ENCODE measurements around the gene UBXN10. TPM values are rescaled to one million over a fixed set of nuclear protein-coding genes. Genes with fewer than 3 reads are reported as not detected.
A peak's percentile ranks its signal among the peaks of the same experiment; 100 is the strongest.

The UBXN10 gene
- total RNA-seq, 2 donors from 2014 or later, result 0.29 to 0.60 TPM

GRCh38 chr1:20150326-20150705 is 35.6 kb upstream of the UBXN10 start:
- intact Hi-C loops (cut with DNase I), result loop anchor here (5.0 kb wide), 2 partner anchors 173 to 228 kb away; partner anchors contain the start of genes PLA2G2A (in 1 of the 2) and PLA2G2E (in 1 of the 2)
- no peak for DNase-seq (ENCODE audit: low spot score)

DNA sequence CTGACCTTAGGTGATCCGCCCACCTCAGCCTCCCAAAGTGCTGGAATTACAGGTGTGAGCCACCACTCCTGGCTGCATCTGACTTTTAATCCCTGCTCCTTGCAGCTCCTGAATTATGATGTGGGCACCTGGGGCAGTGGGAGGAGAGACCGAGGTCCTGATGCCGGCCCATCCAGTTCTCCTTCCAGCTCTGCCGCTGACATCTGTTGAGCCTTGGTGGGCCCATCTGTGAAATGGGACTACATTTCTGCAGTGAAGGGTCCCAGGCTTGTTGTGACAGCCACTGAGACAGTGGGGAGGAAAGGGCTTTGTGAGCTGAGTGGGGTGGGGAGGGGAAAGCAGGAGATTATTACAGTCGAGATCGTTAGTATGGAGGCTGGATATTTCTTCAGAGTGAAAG is 34.9 kb upstream of the UBXN10 start:
- DNase-seq (ENCODE audit: low spot score), result peak; percentile 49
- intact Hi-C loops (cut with DNase I), result loop anchor here (5.0 kb wide), 2 partner anchors 174 to 229 kb away; partner anchors contain the start of genes PLA2G2A (in 1 of the 2) and PLA2G2E (in 1 of the 2)

DNA sequence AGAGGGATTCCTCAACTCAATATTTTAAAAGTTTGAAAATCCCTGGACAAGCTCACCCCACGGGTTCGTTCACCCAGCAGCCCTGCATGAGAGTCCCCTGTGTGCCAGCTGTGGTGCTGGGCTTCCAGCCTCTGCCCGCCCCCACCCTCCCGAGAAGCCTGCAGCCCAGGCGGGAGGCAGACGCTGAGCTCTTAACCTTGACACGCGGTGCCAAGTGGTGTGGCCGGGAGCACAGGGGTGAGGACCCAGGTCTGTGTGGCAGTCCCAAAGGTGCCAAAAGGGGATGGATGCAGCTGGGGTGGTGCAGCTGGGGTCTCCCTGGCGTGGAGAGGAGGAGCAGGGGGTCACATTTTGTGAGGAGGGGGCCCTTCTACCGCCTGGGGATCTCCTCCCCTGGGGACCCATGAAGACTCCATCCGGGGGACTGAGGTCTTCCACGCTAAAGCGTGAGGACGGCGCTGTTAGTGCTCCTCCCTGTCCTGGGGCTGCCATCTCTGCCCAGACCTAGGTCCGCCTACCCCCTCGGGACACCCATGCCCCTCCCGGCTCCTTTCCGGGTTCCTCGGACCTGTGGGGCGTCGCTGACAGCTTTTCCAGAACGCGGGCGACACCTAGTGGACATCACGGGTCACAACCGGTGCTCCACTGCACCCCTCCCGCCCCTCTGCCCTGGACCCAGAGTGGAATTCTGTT is 33.8 kb upstream of the UBXN10 start:
- intact Hi-C loops (cut with DNase I), result loop anchor here (2.0 to 5.0 kb wide), 3 partner anchors 175 to 233 kb away; partner anchors contain the start of genes PLA2G2A (in 1 of the 2) and PLA2G2E (in 1 of the 2)
- peak; percentile 96 for DNase-seq (ENCODE audit: low spot score)

- intact Hi-C loops (cut with DNase I), result loop anchor here (2.0 to 5.0 kb wide), 3 partner anchors 175 to 234 kb away; partner anchors contain the start of genes PLA2G2A (in 1 of the 2) and PLA2G2E (in 1 of the 2)
- no peak for DNase-seq (ENCODE audit: low spot score)
Measured at GRCh38 chr1:20152599-20152930, 33.3 kb upstream of the UBXN10 start.

DNA sequence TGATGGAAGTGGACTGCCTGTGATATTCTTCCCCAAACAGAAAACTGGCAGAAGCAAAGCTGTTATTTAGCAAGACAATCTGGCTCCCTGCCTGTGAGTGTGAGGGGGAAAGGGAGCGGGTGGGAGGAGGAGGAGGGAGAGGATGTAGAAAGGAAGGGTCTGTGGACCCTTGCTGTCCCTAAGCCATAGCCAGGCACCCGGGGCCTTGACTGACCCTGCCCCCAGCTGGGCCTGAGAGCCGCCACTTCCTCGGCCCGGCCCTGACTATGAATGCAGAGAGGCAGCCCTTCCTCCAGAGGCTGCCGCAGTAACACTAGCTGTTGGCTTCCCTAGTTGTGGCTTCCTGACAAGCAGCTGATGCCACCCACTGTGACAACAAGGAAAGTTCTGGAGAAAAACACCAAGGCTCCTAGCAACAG is 32.9 kb upstream of the UBXN10 start:
- intact Hi-C loops (cut with DNase I), result loop anchor here (2.0 to 5.0 kb wide), 3 partner anchors 176 to 234 kb away; partner anchors contain the start of genes PLA2G2A (in 1 of the 2) and PLA2G2E (in 1 of the 2)

DNA sequence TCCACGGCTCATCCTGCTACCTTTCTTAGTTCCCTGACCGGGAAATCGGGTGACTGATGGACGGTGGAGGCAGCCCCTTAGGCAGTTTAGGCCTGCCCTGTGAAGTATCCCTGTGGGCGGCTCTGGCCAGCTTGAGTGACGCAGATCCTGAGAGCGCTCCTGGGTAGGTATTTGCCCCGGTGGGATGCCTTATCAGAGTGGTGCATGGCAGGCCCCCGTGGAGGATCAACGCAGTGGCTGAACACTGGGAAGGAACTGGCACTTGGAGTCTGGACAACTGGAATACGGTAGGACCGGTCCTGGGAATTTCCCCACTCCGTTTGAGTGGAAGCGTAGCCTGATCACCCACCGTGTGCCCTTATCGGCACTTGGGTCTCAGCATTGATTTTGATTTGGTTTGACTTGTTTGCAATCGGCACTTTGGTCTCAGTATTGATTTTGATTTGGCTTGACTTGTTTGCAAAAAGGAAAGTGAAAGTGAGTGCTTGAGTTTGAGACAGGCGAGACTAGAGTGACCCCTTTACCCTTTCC is 31.5 kb upstream of the UBXN10 start:
- peak; percentile 76 for DNase-seq (ENCODE audit: low spot score)
- intact Hi-C loops (cut with DNase I), result loop anchor here (5.0 kb wide), 2 partner anchors 177 to 232 kb away; partner anchors contain the start of genes PLA2G2A (in 1 of the 2) and PLA2G2E (in 1 of the 2)

More for the DNA sequence above, 32.9 kb upstream of the UBXN10 start:
- peak; percentile 87 for DNase-seq (ENCODE audit: low spot score)

GRCh38 chr1:20158358-20159070 is 27.4 kb upstream of the UBXN10 start:
- DNase-seq (ENCODE audit: low spot score), result peak; percentile 46
- intact Hi-C loops (cut with DNase I), result no loop called here

DNA sequence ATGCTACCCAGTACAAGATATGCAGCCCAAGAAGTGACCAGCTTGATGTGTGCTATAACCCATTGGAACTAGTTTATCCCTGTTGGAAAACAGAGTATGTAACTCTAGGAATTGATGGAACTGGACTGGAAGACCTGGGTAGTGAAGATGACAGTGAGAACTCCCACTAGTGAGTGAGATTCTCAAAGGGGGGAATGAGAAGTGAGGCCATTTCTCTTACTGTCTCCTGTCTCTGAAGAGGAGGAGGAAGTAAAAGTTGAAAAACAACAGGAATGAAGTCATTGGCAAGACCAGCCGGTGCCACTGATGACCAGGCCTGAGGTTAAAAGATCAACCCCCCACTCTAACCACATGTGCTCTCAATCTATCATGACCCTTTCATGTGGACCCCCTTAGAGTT is 25.9 kb upstream of the UBXN10 start:
- intact Hi-C loops (cut with DNase I), result no loop called here
- DNase-seq (ENCODE audit: low spot score), result no peak

GRCh38 chr1:20164694-20165202 is 21.1 kb upstream of the UBXN10 start:
- DNase-seq (ENCODE audit: low spot score), result peak; percentile 87
- intact Hi-C loops (cut with DNase I), result no loop called here

DNA sequence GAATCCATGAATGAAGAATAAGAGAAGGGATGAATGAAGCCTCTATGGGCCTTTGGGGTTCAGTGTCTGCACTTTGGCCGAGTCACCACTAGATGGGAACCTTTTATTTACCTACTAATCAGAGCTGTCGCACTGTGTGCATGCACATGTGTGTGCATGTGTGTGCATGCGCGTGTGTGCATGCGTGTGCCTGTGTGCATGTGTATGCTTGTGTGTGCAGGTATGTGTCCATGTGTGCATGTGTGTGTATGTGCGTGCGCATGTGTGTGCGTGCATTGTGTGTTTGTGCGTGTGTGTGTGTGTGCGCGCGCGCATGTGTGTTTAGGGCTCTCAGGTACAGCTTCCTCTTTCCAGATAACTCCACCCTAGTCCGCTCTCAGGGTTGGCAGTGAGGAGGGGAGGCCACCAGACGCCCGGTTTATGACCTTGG is 20.4 kb upstream of the UBXN10 start:
- no peak for DNase-seq (ENCODE audit: low spot score)
- intact Hi-C loops (cut with DNase I), result no loop called here

DNA sequence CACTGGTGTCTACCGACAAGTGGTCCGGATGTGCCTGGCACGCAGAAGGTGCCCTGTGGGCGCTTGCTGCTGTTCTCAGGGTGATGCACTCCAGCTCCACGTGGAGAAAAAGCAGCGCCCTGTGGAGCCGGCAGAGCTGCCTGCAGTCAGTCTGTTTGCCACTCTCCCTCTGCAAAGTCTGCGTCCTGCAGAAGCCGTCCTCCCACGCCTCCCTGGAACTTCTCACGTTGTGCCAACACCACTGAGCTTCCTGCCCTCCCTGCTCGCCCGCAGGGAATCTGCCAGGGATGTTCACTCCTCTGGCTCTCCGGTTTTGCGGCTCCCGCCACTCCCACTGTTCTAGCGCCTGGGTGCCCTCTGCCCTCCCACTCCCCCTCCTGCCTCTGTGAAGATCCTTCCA is 19.8 kb upstream of the UBXN10 start:
- no peak for DNase-seq (ENCODE audit: low spot score)
- intact Hi-C loops (cut with DNase I), result no loop called here

DNA sequence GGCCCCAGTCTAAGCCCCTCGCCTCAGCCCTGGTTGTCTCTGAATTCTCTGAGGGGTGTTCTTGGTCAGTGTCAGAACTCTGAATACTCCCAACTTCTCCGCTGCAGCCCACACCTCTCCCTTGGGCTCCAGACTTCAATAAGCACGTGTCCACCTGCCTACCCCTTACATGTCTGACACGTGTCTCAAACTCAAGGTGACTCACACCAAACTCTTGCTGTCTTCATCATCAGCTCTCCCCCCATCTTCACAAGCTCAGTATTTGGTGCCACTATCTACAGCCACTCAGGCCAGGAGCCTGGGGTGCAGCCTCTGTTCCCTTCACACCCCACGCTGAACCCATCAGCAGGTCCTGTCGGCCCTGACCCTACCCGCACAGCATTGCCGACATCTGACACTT is 18.8 kb upstream of the UBXN10 start:
- no peak for DNase-seq (ENCODE audit: low spot score)
- intact Hi-C loops (cut with DNase I), result no loop called here

- intact Hi-C loops (cut with DNase I), result no loop called here
- peak; percentile 17 for DNase-seq (ENCODE audit: low spot score)
Measured at GRCh38 chr1:20168564-20169491, 17.1 kb upstream of the UBXN10 start.

GRCh38 chr1:20169932-20170331 is 16.0 kb upstream of the UBXN10 start:
- intact Hi-C loops (cut with DNase I), result no loop called here

DNA sequence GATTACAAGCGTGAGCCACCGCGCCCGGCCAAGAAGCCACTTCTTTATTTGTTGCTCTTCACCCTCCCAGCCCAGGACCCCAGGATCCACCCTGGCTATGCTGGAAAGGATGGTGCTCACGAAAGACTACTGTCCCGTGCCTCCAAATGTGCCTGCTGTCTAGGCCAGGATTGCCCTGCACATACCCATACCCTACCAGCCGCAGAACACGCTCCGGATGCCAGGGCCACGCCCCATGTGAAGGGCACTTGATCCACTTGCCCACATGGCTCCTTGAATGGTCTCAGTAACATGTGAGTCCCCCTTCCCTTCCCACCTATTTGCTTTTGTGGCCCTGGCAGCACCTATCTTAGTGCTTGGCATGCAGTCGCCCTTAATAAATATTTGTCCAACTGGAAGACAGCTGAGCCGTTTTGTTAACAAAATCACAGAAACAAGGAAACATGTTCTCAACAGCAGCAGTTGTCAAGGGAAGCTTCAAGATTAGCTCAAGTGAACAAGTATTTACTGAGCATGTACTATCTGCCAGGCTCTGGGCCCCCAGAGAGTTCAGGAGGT is 13.8 kb upstream of the UBXN10 start:
- intact Hi-C loops (cut with DNase I), result no loop called here
- DNase-seq (ENCODE audit: low spot score), result peak; percentile 58

More at GRCh38 chr1:20169932-20170331, 16.0 kb upstream of the UBXN10 start:
- DNase-seq (ENCODE audit: low spot score), result peak; percentile 30

DNA sequence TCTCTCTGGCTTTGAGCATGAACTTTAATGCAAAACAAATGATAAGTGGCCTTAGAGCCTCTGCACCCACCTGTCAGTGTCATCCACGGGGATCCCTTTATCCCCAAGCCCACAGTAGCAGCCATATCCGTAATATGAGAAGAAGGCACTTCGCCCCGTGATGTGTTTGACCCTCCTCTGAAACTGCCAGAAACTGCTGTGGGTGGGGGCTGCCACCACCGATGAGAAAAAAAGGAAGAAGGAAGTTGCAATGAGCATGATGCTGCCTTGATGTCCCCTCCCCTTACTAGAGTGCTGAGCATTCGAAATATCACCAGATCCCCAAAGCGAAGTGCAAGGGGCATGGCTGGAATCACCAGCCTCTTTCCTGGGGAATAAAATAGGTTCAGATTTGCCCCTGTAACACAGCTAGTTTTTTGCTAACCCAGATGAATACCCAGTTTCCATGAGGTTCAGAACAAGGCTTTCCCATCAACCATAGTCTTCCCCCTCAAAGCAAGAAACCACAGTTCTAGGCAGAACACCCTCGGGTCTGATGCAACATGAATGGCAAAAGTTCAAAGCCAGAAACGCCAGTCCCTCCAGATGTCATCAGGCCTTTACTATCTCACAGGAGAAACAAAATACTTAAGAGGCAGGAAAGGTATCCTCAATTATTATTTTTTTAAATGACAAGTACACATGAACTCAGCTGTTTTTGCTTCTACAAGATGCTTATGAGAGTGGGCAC is 10.8 kb upstream of the UBXN10 start:
- DNase-seq (ENCODE audit: low spot score), result peak; percentile 62
- intact Hi-C loops (cut with DNase I), result no loop called here

DNA sequence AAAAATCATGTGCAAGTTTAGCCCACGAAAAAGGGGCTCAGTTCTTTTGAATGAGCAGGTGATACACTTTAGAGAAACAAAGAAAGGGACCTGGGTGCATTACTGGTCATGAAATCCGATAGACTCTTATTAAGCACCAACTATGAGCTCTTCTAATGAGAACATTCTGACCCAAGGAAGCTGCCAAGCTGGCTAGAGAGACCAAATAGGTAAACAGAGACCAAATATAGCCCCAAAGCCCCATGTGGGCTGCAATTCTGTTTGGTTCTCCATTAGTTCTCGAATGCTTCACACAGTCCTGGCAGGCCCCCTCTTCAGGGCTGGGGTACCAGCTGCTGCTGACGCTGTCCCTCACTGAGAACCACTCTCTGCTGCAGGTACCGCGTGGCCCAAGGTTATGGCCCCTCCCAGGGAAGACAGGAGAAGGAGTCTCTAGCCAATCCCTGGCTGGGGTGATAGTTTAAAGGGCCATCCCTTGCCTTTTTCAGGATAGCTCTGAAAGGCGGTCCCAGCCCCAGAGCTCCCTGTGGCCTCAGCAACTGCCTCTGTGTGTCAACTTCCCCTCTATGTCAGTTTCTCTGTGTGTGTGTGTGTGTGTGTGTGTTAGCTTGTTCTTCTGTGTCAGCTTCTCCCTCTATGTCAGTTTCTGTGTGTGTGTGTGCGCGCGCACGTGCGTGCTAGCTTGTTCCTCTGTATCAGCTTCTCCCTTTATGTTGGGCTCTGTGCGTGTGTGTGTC is 7.1 kb upstream of the UBXN10 start:
- intact Hi-C loops (cut with DNase I), result no loop called here
- DNase-seq (ENCODE audit: low spot score), result peak; percentile 70

Measured in posterior vena cava (tissue), 2 donors.